Transverse colon (tissue), 4 donors: ENCODE measurements around the gene PPP6R1. TPM values are rescaled to one million over a fixed set of nuclear protein-coding genes. Genes with fewer than 3 reads are reported as not detected.
"Not testable (repeated sequence)": the region's sequence is repeated elsewhere in the genome, so short reads cannot be mapped to it uniquely, and the experiment has no call there.

Source experiments
- DNase-seq: peaks from one replicate; pipeline ENCODE4 v3.0.0-alpha.2; 2019
- H3K27ac ChIP-seq, 4 donors: fragments of 200-600 bp; sonication (generic); 2 replicates each; pipeline ENCODE4 v1.5.1; 2016 to 2018; ENCODE audit warnings: inconsistent platforms in 4 of 4
- H3K27me3 ChIP-seq: fragments of 200-600 bp; sonication (generic); 2 replicates; pipeline ENCODE4 v1.5.1; 2017; ENCODE audit warnings: inconsistent platforms
- H3K36me3 ChIP-seq, 4 donors: fragments of 200-600 bp; sonication (generic); 2 replicates each; pipeline ENCODE4 v1.5.1; 2017 to 2019; ENCODE audit warnings: inconsistent platforms in 4 of 4
- H3K4me1 ChIP-seq, 4 donors: fragments of 200-600 bp; sonication (generic); 2 replicates each; pipeline ENCODE4 v1.5.1; 2017 to 2020; ENCODE audit warnings: inconsistent platforms in 4 of 4
- H3K4me3 ChIP-seq, 4 donors: fragments of 200-600 bp; sonication (generic); 1 replicate in 1 of 4; 2 replicates in 3 of 4; pipeline versions ENCODE4 v1.5.1 to v1.6.1; 2017 to 2019; ENCODE audit warnings: inconsistent platforms in 4 of 4
- H3K9me3 ChIP-seq, 2 donors: fragments of 200-600 bp; sonication (generic); 2 replicates each; pipeline ENCODE4 v1.5.1; 2017 to 2019; ENCODE audit warnings: inconsistent platforms in 2 of 2
- CTCF ChIP-seq, 5 experiments: fragments of 200-600 bp in 3 of 5; fragments of 450-650 bp in 2 of 5; sonication (generic) in 3 of 5; IDR thresholded peaks; 1 replicate in 2 of 5; 2 replicates in 3 of 5; pipeline ENCODE4 v1.5.1; 2016 to 2017; ENCODE audit warnings: antibody characterized with exemption in 5 of 5, inconsistent platforms in 3 of 5, mild to moderate bottlenecking in 2 of 5, moderate library complexity in 1 of 5
- EP300 ChIP-seq: sonication (generic); formaldehyde crosslinking; IDR thresholded peaks from one replicate; pipeline ENCODE4 v1.6.1; 2017; ENCODE audit warnings: antibody characterized with exemption, low read depth
- POLR2A ChIP-seq: fragments of 450-650 bp; IDR thresholded peaks from one replicate; pipeline ENCODE4 v1.6.1; 2016; ENCODE audit warnings: antibody characterized with exemption, mild to moderate bottlenecking, moderate library complexity
- POLR2AphosphoS5 ChIP-seq, 3 donors: sonication (generic); formaldehyde crosslinking; IDR thresholded peaks; one replicate each; pipeline ENCODE4 v1.6.1; 2016; ENCODE audit warnings: antibody characterized with exemption in 3 of 3
- WGBS, 2 donors: methylation state at CpG; one replicate each; pipeline ENCODE4 v1.1.5; 2018; ENCODE audit warnings: low coverage in 1 of 2; 5-methylcytosine and 5-hydroxymethylcytosine counted together
- in situ Hi-C, 4 donors: fragments of 200-750 bp; cut with MboI; loops; one replicate each; pipeline versions ENCODE4 v1.15.0 to v1.15.1; 2017; ENCODE audit warnings: low sequenced_read_pairs in 3 of 4, low pct_ligation_motif_present in 1 of 4, low pct_unique_long_range_greater_than_20kb in 1 of 4
- intact Hi-C: fragments of 100-400 bp; cut with DNase I; formaldehyde crosslinking; loops from one replicate; pipeline ENCODE4 v1.15.1; 2023; ENCODE audit warnings: low total_unique reads
- total RNA-seq, 4 donors: library from RNA; depleted of rRNA; stranded (reverse); fragments of >200 nt; gene quantifications; one replicate each; pipeline ENCODE4 v1.1.0, GENCODE V29; 2016

Gene PPP6R1
- total RNA-seq, 4 donors from 2014 or later = 51.3 to 91.5 (median 60.7) TPM

DNA sequence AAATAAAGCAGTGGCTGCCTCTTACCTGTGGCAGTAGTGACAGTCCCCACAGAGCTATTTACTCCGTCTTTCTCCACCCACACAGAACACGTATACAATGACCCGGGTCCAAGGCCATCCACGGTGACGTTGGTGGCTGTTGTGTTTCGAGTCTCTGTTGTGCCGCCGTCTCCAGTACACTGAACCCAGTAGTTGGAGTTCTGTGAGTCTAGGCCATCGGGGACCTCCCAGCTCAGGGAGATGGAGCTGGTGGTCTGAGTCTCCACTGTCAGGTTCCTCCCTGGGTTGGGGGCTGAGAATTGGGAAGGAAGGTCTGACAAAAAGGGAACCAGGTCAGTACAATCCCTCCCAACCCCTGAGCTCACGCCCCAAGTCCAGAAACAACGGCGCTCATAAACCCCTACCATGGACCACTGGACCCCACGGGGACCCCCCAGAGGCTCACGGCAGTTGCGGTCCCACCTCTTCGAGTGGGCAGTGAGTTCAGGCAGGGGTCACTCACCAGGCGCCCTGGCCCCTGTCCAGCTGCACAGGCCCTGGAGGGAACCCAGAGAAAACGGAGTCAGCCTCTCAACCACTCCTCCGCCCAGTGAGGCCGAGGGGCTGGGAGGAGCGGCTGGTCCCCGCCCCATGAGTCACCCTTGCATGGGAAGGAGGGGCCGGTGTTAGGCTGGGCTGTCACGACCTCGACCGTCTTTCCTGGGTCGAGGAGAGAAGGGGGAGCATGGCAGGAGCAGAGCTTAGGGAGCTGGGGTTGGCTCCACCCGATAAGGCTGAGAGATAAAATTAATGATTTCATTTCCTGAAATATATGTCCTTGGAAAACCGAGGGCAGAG lies 51.9 kb downstream of the PPP6R1 start:
- peaks cover 0 to 7% (median 0%) of the 10 kb centered on the region in 4 donors for H3K36me3 ChIP-seq
- in situ Hi-C loops (no loop called here), intact Hi-C loops (no loop called here)
- peak overlapping the region in 3 of 4 donors; percentile 7 to 46 (median 24) for H3K4me3 ChIP-seq
- H3K9me3 ChIP-seq = no peaks in the 10 kb centered on the region
- no peaks in the 10 kb centered on the region for H3K27me3 ChIP-seq
- DNase-seq = peak; percentile 91
- peaks cover 4 to 21% (median 20%) of the 10 kb centered on the region in 4 donors for H3K4me1 ChIP-seq
- TF ChIP-seq CTCF (IDR thresholded peaks at IDR 0.05) = no peak
- TF ChIP-seq POLR2A = peak; percentile 86
- TF ChIP-seq POLR2AphosphoS5 (IDR thresholded peaks at IDR 0.05) = peak; percentile 59 to 97 (median 96)
- H3K27ac ChIP-seq = peak overlapping the region; percentile 67 to 87 (median 82)
- WGBS, 2 donors = 0 to 26% methylated on average over 1 to 29 of the region's 29 CpGs

DNA sequence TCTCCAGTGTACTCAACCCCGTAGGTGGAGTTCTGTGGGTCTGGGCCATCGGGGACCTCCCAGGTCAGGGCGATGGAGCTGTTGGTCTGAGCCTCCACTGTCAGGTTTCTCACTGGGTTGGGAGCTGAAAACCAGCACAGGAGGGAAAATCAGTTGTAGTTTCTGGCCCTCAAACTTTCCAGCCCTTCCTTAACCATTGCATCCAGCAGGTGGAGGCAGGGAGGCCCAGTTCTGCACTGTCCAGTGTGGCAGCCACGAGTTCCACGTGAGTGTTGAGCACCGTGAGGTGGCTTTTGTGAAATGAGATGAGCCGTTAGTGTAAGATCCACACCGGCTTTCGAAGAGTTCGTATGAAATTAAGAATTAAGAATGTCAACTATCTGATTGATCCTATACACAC lies 56.6 kb downstream of the PPP6R1 start:
- DNase-seq, H3K27me3 ChIP-seq, H3K9me3 ChIP-seq, in situ Hi-C loops, H3K4me1 ChIP-seq, intact Hi-C loops, H3K36me3 ChIP-seq, H3K4me3 ChIP-seq, H3K27ac ChIP-seq: not testable (repeated sequence)
- 71 to 83% methylated on average over 7 to 10 of the region's 10 CpGs for WGBS, 2 donors

DNA sequence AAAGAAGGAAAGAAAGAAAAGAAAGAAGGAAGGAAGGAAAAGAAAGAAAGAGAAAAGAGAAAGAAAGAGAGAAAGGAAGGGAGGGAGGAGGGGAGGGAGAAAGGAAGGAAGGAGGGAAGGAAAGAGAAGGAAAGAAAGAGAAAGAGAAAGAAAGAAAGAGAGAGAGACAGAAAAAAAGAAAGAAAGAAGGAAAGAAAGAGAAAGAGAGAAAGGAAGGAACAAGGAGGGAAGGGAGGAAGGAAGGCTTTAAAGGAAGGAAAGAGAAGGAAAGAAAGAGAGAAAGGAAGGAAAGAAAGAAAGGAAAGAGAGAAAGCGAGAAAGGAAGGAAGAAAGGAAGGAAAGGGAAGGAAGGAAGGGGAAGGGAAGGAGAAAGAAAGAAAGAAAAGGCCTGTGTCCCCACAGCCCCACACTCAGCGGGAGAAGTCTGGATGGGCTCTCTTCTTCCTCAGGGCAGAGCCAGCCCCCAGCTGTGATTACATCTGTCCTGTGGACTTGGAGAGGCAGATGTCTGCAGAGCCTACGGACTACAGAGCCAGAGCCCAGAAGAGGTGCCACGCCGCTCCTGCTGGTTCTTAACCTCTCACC lies 59.1 kb downstream of the PPP6R1 start:
- WGBS, 2 donors = 60 to 90% methylated on average over 3 to 5 of the region's 5 CpGs
- Histone ChIP-seq H3K36me3 (peaks cover 0 to 7% (median 0%) of the 10 kb centered on the region in 4 donors), H3K4me3 (no peak overlapping the region), H3K27ac (no peak overlapping the region), H3K27me3 (no peaks in the 10 kb centered on the region), H3K9me3 (no peaks in the 10 kb centered on the region), H3K4me1 (no peaks in the 10 kb centered on the region)
- in situ Hi-C loops (no loop called here), intact Hi-C loops (no loop called here)
- no peak for DNase-seq
- TF ChIP-seq EP300 (no peak), POLR2A (no peak), CTCF (IDR thresholded peaks at IDR 0.05) (no peak), POLR2AphosphoS5 (IDR thresholded peaks at IDR 0.05) (no peak)

DNA sequence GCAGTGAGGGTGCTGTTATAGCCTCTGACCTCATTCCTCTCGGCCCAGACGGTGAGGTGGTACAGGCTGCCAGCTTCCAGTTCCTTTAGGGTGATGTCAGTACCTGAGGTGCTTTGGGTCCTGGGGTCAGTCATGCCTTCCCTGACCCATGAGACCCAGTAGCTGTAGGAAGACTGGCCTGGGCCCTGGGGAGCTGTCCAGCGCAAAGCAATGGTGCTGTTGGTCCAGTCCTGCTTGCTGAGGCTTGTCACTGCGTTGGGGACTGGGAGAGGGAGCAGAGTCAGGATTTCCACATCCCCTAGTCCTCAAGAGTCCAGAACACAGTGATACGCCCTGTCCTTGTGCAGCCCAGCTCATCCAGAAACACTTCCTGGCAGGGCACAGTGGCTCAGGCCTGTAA lies 60.2 kb downstream of the PPP6R1 start:
- intact Hi-C loops (no loop called here), in situ Hi-C loops (no loop called here)
- H3K27ac ChIP-seq = no peak overlapping the region
- no peak for DNase-seq
- no peak overlapping the region for H3K4me3 ChIP-seq
- H3K9me3 ChIP-seq = no peaks in the 10 kb centered on the region
- no peaks in the 10 kb centered on the region for H3K4me1 ChIP-seq
- 72% methylated on average over 5 of the region's 5 CpGs; no CpG with 5 or more reads in 1 of the 2 donors for WGBS, 2 donors
- H3K27me3 ChIP-seq = no peaks in the 10 kb centered on the region
- no peak for TF ChIP-seq CTCF (IDR thresholded peaks at IDR 0.05)
- TF ChIP-seq POLR2AphosphoS5 (IDR thresholded peaks at IDR 0.05) = no peak
- no peak for TF ChIP-seq POLR2A
- no peak for TF ChIP-seq EP300
- peaks cover 0 to 4% (median 0%) of the 10 kb centered on the region in 4 donors for H3K36me3 ChIP-seq
